HG03354 (cell line): ENCODE results near the gene UBE2U.
"Not testable (repeated sequence)": the region's sequence is repeated elsewhere in the genome, so short reads cannot be mapped to it uniquely, and the experiment has no call there.

Experiments
- ATAC-seq: cut with Tn5 transposase; IDR thresholded peaks from one replicate; pipeline ENCODE4 v1.9.1; 2021; ENCODE audit warnings: mild to moderate bottlenecking; ENCODE audit not compliant: unreplicated experiment, poor library complexity, severe bottlenecking

The UBE2U gene

DNA sequence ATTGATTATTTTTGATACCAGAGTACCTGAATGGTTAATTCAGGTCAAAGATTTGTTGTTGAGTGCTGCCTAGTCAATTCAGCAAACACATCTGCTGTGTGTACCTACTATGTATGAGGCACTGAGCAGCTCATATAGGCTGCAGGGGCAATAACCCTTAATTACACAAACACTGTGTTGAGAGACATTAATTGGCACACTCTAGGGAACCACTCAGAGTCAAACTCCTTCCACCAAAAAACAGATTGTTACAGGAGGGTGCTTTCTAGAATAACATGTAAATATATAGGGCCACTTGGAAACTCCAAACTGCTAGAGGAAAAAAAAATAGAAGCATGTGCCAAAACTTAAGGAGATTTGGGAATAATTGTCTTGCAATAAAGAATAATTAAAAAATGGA, 31.3 kb downstream of the UBE2U start:
- ATAC-seq: no peak

DNA sequence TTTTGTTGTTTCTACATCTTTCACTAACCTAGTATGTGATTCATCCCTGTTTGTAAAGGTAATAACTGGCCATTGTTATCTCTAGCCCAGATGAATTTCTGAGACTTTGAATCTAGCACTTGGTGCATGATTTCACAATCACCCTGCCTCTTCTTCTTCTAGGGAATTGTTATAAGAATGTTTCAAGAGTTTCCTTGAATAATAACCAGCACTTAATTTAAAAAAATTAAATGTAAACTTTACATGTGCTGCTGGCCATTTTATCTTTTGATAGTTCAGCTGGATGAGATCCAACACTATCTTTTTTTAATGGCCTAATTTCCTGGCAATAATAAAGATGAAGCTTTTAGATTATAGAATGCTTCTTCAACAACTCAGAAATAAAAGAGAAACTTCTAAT, 31.8 kb downstream of the UBE2U start:
- no peak for ATAC-seq

DNA sequence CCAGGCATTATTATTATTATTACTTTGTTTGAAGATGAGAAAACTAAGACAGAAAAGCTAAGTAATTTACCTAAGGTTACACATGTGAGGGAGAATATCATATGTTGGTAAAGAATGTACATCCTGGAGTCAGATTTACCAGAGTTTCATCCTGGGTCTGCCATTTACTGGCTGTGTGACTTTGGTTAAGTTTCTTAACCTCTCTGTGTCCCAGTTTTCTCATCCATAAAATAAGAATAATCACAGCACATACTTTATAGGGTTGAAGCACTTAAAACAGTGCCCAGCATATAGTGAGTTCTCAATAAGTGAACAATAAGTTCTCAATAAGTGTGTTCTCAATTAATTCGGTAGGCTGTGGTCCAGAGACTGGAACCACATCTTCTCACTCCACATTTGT, 32.5 kb downstream of the UBE2U start:
- no peak for ATAC-seq

DNA sequence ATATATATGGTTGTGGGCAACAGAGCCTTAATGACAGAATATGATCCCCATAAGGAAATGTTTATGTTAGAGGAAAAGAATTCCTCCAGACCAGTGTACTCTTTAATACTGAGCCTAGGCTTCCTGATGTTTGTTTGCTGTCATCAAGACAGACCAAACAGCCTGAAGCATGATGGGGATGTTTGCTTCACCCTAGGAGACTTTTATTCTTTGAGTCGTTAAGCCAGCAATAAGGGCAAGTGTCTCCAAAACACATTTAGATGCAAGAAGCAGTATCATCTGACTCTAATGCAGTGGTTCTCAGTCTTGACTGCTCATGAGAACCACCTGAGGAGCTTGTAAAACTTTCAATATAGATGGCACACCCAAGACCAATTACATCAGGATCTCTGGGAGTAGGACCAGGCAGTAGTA, 33.1 kb downstream of the UBE2U start:
- ATAC-seq: no peak

DNA sequence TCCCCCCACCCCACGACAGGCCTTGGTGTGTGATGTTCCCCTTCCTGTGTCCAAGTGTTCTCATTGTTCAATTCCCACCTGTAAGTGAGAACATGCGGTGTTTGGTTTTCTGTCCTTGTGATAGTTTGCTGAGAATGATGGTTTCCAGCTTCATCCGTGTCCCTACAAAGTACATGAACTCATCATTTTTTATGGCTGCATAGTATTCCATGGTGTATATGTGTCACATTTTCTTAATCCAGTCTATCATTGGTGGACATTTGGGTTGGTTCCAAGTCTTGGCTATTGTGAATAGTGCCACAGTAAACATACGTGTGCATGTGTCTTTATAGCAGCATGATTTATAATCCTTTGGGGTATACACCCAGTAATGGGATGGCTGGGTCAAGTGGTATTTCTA, 36.1 kb downstream of the UBE2U start:
- not testable (repeated sequence) for ATAC-seq

DNA sequence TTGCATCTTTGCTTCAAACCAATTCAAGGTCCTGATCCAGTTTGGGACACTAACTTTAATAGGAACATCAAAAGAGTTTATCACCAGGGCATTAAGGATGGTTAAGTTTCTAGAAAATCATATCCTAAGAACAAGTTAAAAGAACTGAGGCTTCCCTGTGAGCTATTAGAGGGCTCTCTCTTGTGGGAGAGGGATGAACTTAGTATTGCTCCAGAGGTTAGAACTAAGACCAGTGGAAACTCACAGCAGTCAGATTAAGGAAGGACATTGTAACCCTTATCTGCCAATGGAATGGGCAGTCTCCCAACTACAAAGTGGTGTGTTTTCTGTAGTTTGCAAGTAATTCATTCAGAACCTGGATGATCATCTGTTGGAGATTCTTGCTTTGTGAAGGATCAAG, 36.8 kb downstream of the UBE2U start:
- ATAC-seq: no peak

DNA sequence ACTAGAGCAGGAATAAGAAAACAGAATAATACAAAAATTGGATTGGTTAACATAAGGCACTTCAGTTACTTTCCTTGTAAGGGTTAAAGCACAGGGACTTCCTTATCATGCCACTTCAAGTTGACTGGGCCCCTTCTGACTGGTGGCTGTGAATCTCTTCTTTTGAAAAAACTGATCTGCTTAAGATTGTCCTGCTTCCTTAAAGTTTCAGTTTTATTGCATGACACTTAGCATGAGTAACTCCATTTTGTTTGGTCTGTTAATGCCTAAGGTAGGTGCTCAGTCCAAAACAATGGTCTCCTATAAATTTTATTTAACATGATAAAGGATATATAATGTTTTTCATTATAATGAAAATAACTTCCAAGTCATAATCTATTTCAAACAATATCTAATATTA, 37.6 kb downstream of the UBE2U start:
- ATAC-seq: no peak

DNA sequence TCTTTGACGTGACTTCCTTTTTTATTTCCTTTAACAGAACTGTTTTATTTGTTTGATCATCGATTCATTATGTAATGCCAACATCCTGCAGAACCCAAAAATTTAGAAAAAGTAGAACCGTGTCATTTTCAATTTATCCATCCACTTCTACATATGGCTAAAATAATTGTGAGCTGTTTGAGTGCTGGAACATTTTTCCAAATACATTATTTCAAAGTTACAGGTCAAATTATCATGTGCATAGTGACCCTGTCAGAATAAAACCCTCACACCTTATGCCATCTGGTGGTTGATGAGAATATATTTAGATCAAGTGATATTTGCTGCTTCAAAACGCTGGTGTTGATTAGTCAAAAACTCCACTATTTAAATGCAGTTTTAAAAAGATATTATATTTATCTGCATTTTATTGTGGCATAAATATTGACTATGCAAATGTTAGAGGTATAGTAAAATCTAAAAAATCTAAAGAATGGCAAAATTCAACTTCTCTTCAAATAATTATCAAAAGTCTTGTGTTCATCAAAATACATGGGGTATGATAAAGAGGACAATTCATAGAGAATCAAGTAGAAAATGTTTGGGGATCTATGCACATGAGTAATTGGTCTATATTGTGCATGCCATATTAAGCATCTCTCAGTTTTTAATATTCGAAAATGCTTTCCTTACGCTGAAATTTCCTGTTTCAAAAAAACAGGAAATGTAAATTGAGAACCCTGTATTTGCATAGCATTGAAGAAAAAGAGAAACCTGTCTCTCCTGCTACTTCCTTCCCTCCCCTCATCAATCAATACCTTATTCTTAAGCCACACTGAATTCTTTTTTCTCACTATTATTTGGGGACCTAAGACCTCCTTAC, 39.7 kb downstream of the UBE2U start:
- peak; percentile 62 for ATAC-seq

DNA sequence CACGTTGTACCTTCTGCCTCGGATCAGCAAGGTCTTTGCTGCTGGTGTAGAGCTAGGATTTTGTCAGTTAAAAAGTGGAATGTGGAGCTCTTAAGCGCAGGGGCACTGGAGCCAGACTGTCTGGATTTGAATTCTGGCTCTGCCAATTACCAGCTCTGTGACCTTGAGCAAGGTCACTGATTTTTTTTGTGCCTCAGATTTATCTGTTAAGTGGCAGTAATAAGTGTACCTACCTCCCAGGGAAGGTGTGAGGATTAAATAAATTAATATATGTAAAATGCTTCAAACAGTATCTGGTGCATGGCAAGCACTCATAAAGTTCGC, 40.3 kb downstream of the UBE2U start:
- no peak for ATAC-seq

DNA sequence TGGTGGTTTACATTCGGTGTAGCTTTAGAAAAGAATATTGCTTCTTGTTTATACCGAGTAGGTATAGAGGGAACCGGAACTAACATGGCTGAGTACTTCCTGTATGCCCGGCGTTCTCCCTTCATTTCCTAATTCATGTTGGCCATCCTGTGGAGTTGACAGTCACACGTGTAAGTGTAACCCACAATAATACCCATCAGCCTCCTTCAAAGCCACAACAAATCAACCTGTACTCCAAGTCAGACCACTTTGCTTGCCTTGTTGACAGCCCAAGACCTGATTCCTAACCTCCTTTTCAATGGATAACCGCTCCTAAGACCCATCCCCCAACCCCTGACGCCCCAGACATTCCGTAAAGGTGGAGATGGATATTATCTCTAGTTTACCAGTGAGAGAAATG, 42.1 kb downstream of the UBE2U start:
- no peak for ATAC-seq

DNA sequence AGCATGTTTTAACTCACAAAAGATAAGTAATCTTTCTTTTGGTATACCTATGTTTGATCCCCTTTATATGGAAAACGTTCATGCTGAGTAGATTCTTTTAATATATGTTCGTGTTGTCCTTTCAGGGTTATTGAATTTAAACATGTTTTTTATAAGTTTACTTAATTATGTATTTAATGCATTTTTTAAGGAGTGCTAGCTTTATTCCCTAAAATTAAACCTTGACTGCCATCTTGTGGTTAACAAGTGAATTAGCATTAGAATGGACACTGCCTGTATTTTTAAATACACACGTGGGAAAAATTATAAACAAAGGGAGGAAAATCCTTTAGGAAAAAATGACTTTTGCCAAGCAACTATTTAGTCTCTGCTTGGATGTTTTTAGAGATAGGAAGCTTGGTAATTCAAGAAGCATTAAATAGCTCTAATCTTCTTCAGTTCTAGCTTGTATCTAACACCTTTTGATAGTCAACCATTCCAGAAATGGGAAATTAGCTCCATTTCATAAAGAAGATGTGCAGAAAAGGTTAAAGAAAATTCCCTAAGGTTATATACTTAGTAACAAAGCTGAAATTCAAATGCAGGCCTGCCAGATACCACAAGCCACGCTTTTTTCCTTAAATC, 43.0 kb downstream of the UBE2U start:
- peak; percentile 51 for ATAC-seq

DNA sequence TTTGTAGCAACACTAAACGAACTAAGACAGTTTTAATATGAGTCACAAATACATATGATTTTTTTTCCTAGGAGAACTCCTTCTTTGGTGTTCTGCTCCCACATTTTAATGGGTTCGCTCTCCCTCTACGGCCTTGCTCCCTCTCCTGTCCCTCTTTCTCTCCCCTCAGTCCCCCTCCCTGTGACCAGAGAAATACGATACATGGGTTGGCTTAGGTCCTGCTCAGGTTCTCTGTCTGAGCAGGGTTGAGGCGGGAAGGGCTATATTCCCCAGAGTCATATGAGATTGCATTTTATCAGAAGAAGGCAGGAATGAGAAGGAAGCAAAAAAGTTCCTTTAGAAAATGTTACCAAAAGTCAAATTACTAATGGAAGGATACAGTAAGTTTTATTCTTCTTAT, 44.6 kb downstream of the UBE2U start:
- no peak for ATAC-seq

DNA sequence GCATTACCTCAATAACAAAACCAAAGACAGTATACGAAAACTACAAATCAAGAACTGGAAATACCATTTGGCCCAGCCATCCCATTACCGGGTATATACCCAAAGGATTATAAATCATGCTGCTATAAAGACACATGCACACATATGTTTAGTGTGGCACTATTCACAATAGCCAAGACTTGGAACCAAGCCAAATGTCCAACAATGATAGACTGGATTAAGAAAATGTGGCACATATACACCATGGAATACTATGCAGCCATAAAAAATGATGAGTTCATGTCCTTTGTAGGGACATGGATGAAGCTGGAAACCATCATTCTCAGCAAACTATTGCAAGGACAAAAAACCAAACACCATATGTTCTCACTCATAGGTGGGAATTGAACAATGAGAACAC, 47.0 kb downstream of the UBE2U start:
- not testable (repeated sequence) for ATAC-seq

DNA sequence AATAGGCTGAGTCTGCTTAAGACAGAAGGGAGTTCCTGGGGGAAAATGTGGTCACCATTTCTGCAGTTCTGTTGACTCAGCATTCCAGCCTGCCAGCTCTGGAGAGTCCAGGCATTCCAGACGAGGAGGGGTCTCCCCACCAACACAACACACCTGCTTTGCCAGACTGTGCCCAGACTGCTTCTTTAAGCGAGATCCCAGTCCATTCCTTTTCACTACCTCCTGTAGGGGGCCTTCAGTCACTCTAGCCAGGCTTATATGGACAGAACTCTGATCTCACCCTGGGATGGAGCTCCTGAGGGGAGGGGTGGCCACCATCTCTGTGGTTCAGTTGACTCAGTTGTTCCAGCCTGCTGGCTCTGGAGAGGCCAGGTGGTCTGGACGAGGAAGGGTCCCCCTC, 48.5 kb downstream of the UBE2U start:
- ATAC-seq: no peak

DNA sequence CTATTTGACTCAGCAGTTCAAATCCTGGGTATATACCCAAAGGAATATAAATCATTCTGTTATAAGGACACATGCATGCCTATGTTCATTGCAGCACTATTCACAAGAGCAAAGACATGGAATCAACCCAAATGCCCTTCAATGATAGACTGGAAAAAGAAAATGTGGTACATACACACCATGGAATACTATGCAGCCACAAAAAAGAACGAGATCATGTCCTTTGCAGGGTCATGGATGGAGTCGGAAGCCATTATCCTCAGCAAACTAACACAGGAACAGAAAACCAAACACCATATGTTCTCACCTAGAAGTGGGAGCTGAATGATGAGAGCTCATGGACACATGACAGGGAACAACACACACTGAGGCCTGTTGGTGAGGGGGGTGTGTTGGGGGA, 53.8 kb downstream of the UBE2U start:
- not testable (repeated sequence) for ATAC-seq

DNA sequence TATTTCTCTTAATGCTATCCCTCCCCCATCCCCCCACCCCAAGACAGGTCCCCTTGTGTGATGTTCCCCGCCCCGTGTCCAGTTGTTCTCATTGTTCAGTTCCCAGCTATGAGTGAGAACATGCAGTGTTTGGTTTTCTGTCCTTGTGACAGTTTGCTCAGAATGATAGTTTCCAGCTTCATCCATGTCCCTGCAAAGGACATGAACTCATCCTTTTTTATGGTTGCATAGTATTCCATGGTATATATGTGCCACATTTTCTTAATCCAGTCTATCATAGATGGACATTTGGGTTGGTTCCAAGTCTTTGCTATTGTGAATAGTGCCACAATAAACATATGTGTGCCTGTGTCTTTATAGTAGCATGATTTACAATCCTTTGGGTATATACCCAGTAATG, 55.0 kb downstream of the UBE2U start:
- not testable (repeated sequence) for ATAC-seq

DNA sequence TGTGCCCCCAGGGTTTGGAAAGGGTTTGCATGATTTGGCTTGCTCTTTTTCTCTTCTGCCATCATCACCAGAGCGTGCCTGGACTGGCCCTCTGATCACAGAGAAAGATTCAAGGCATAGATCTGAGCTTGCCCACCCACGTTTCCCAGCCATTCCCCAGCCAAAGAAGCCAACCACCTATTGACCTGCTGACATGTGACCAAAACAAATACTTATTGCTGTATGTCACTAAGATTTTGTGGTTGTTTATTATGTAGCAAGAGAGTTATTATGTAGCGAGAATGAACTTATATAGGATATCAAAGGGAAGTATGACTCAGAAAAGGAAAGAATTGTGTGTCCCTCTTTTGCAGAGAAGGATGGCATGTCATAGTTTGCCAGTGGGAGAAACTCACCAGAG, 59.9 kb downstream of the UBE2U start:
- no peak for ATAC-seq

DNA sequence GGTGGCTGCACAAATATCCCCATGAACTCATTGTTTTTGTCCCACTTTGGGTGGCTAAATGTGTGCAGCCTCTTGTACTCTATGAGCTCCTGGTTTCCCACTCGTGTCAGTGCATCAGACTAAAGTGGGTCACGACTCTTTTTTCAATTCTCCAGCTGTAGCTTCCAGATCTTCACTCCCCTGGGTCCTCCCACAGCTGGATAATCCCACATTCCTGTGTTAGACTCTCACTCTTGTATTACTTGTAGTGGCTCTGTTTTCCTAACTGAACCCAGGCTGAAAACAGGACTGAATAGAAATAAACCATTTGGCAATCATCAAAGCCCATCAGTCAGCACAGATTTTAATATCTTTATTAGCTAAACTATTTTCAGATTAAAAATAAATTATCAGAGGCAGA, 60.4 kb downstream of the UBE2U start:
- ATAC-seq: no peak

DNA sequence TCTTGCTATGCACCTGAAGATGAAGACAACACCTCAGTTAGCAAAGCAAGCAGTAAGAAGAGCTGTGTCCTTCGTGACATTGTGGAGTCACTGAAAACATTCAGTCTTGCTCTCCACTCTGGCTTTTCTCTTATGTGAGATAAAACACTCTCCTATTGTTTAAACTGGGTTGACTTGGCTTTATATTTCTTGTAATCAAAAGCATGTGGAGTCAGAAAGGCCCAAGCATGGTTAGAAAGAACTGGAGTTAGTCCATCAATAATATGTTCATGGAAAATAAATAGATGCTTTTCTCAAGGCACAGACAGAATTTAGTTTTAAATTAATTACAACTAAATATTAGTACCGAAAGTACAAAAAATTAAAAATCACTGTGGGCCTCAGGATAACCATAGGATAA, 61.7 kb downstream of the UBE2U start:
- no peak for ATAC-seq

DNA sequence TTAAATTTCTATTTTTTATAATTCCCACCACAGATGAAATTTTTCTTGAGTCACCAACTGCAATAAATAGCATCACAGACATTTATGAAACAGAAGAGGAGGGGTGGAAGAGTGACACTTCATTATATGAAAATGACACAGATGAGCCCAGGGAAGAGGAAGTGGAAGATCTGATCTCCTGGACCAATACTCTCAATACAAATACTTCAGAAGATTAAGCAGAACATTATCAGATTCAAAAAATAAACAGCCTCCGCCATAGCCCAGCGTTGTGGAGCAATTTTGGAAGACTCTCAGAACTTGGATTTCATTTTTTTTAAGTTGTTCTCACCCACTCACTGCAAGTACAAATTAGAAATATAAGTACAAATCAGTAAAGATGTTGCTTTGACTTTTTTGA, 63.6 kb downstream of the UBE2U start:
- no peak for ATAC-seq

DNA sequence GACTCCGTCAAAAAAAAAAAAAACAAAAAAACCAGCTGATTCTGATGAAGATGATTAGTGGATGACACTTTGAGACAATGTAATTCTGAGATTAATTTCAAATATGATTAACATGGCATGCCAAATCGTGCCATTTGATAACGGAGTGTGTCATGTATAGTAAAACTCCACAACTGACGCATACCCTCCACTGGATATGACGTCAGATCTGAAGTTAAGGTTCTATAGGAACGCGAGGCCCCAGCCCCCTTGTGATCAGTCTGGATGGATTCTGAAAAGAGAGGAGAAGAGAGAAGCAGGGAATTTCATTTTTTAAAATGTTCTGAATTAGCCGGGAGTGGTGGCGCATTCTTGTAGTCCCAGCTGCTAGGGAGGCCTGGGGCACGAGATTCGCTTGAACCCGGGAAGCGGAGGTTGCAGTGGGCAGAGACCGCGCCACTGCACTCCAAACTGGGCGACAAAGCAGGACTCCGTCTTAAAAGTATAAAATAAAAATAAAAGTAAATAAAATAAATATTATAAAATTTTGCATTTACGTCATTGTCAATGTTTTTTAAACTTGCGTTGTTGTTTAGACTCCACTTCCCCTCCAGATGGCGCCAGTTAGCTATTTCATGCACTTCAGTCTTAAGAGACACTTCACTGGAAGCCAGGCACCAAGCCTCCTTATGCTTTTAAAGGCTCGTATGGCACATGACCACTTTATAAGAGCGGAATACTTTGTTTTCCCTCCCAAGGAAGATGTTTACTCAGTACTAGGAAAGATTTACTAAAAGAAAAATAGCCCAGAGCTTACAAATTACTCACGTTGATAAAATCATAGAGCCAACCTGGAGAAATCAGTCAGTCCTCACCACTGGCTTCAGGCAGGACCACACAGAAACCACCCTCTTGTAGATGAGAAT, 65.5 kb downstream of the UBE2U start:
- ATAC-seq: peak; percentile 71
